Measurements from ENCODE around the gene LMF2.

Gene LMF2

GRCh38 chr22:50483106-50483505 is 24.4 kb downstream of the LMF2 start:
- no peak for DNase-seq (ENCODE audit: low read depth)

GRCh38 chr22:50482107-50483074 is 25.1 kb downstream of the LMF2 start:
- no peak for DNase-seq (ENCODE audit: low read depth)

GRCh38 chr22:50481440-50482106 is 25.9 kb downstream of the LMF2 start, which contains the start of gene ADM2:
Gene ADM2 (plus strand): TSS chr22:50481543. CDS start chr22:50481848, 305 bp downstream.
- peak; percentile 40 for DNase-seq (ENCODE audit: low read depth)

GRCh38 chr22:50481045-50481439 is 26.5 kb downstream of the LMF2 start:
- no peak for DNase-seq (ENCODE audit: low read depth)

- DNase-seq (ENCODE audit: low read depth), result no peak
Observed at GRCh38 chr22:50479721-50480120, 27.8 kb downstream of the LMF2 start.

- DNase-seq (ENCODE audit: low read depth), result no peak
Observed at GRCh38 chr22:50477923-50478322, 29.6 kb downstream of the LMF2 start.

- no peak for DNase-seq (ENCODE audit: low read depth)
Observed at GRCh38 chr22:50476868-50477267, 30.6 kb downstream of the LMF2 start.

- DNase-seq (ENCODE audit: low read depth), result no peak
Observed at GRCh38 chr22:50475652-50476002, 31.9 kb downstream of the LMF2 start.

- peak; percentile 77 for DNase-seq (ENCODE audit: low read depth)
Observed at GRCh38 chr22:50474710-50475651, 32.5 kb downstream of the LMF2 start, which contains the start of gene SBF1. Gene SBF1 (minus strand): TSS chr22:50475035. CDS start chr22:50474840, 195 bp downstream.

GRCh38 chr22:50473855-50474671 is 33.4 kb downstream of the LMF2 start:
- DNase-seq (ENCODE audit: low read depth), result no peak

GRCh38 chr22:50473088-50473487 is 34.4 kb downstream of the LMF2 start:
- no peak for DNase-seq (ENCODE audit: low read depth)

GRCh38 chr22:50471962-50472361 is 35.5 kb downstream of the LMF2 start:
- DNase-seq (ENCODE audit: low read depth), result no peak

GRCh38 chr22:50471197-50471847 is 36.2 kb downstream of the LMF2 start:
- DNase-seq (ENCODE audit: low read depth), result no peak

- no peak for DNase-seq (ENCODE audit: low read depth)
Observed at GRCh38 chr22:50470491-50470890, 37.0 kb downstream of the LMF2 start.

GRCh38 chr22:50469377-50470305 is 37.9 kb downstream of the LMF2 start:
- peak; percentile 94 for DNase-seq (ENCODE audit: low read depth)

GRCh38 chr22:50468626-50469025 is 38.9 kb downstream of the LMF2 start:
- DNase-seq (ENCODE audit: low read depth), result no peak

GRCh38 chr22:50467773-50468440 is 39.6 kb downstream of the LMF2 start:
- DNase-seq (ENCODE audit: low read depth), result no peak

- no peak for DNase-seq (ENCODE audit: low read depth)
Observed at GRCh38 chr22:50467341-50467740, 40.2 kb downstream of the LMF2 start.
